NCI-H2029 treated with DMSO at 0.1 percent for 48 hours (cell line): ENCODE data around the gene GTF2F2.
A peak's percentile ranks its signal among the peaks of the same experiment; 100 is the strongest.

Experiments
- DNase-seq: peaks from one replicate; lab custom pipeline; 2025; lab: John Stamatoyannopoulos, UW

GTF2F2 gene

GRCh38 chr13:45122941-45123340, 2.6 kb downstream of the GTF2F2 start:
- DNase-seq = no peak

DNA sequence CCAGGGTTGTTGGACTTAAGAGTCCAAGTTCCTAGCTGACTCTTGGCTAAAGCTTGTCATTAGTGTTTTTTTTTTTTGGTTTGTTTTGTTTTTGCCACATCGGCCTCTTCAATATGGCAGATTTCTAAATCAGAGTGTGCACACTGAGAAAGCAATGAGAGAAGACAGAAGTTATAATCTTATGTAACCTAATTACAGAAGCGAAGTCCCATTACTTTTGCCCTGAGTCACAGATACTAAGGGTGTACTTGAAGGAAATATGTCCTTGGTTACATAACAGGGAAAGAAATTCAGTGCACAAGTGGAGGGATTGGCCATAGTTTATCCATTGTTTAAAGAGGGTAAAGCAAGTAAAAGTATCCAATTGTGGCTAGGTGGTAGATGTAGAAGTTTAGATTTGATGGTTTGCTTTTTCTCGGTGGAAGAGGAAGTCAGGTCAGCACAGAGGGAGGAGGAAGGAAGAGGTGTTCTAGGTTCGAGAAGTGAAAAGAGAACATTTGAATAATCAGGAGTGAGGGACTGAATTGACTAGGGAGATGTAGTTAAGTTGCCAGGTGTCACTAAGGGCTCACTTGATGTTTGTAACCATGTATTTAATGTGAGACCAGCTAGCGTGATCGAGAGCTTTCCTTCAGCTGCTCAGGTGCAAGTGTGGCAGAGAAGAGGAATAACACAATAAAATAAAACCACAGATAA, 12.2 kb downstream of the GTF2F2 start:
- DNase-seq = no peak

GRCh38 chr13:45133396-45134118, 13.2 kb downstream of the GTF2F2 start:
- no peak for DNase-seq

- DNase-seq = no peak
These were observed 16.6 kb downstream of the GTF2F2 start for GRCh38 chr13:45136741-45137504.

- no peak for DNase-seq
These were observed 17.2 kb downstream of the GTF2F2 start for GRCh38 chr13:45137526-45137925.

DNA sequence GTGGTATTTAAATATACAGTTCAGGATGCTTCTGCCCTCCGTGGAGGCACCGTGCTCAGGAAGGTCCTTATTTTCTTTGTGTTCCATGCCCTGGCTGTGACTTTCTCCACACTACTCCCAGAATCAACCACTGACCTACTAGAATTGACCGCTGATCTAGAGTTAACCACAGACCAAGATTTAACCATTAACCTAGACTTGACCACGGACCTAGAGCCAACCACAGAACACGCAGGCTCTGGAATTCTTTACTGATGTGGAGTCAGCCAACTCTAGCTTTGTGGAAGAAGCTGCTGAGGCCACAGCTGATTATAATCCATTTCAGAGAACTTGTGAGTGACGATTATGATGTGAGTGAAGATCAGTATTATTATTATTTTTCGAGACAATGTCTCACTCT, 18.0 kb downstream of the GTF2F2 start:
- DNase-seq = no peak

DNA sequence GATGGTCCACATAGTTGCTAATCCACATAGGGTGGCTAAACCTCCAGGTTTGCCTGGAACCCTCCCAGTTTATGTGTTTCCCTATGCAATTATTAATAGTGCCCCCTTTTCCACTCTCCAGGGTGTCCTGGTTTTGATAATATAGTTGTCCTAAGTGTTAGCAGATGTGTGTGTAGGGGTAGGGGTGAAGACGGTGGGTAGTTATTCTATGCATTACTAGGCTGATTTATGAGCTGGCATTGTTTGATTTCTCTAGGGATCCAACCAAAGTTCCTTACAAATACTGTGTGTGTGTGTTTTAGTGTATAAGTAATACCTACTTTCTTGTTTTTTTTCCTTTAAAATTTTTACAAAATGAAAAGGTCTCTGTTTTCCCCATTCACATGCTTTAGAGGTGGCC, 21.1 kb downstream of the GTF2F2 start:
- DNase-seq = no peak

- DNase-seq = no peak
These were observed 22.4 kb downstream of the GTF2F2 start for GRCh38 chr13:45142440-45143345.

DNA sequence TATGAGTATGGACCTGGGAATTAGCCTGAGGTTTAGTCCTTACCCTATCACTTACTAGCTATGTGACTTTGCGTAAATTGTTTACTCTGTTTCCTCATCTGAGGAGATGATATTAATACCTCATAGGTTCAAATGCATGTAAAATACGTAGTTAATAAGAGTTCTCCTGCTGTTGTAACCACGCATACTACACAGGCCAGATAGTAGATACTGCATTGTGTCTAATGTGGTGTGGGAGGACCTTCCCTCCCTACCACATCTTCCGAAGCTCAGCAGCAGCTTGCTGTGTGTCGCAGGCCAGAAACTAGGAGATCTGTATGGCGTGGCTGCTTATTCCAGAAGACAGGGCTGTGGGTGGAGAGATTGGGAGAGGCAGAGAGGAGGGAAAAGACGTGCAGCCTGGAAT, 23.0 kb downstream of the GTF2F2 start:
- DNase-seq = no peak

DNA sequence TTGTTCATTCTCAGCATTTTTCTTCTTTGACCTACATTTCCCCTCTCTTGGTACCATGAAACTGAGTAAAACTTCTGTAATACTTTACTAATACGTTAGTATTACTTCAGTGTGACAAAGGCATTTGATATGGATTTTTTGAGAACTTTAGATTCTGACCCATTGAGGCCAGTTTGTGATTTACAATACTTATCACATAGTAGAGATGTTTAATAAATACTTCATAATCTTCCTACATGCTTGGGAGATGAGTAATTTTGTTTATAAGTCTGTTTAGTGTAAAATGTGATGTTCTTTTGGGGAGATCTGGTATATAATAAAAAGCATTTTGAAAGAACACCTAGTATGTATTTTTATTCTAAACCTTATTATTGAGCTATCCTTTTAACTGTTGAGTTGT, 29.7 kb downstream of the GTF2F2 start:
- no peak for DNase-seq

DNA sequence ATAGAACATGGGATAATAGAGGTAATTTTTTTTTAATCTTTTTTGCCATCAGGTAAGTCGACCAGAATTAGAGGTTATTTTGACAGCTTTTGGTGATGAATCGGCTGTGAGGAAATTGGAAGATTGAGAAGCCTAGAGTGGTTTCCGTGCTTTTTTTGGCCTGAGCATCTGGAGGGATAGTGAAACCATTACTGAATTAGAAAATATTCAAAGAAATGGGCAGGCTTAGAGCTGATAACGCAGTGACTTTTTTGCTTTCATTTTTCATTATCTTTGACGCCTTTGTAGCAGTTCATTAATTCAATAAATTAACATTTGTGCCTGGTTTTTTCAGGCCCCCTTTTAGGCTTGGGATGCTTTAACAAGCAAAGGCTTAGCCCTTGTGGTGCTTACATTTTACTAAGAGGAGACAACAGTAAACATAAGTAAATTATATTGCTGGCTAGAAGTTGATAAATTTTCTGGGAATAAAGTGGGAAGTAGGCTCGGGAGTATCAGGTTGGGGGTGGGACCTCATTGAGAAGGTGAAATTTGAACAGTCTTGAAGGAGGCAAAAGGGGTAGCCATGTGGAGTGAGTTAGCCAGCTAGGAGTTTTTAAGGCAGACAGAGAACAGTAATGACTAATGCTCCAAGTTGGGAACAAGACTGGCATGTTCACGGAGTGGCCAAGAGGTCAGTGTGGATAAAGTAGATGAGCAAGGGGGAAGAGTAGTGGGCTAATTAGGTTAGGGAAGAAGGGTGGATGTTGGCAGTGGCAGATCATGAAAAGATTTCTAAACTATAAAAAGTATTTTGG, 36.5 kb downstream of the GTF2F2 start:
- DNase-seq = no peak

- DNase-seq = no peak
These were observed 41.9 kb downstream of the GTF2F2 start for GRCh38 chr13:45162194-45162593.

- no peak for DNase-seq
These were observed 42.5 kb downstream of the GTF2F2 start for GRCh38 chr13:45162821-45163220.

GRCh38 chr13:45166858-45167257, 46.5 kb downstream of the GTF2F2 start:
- DNase-seq = no peak

DNA sequence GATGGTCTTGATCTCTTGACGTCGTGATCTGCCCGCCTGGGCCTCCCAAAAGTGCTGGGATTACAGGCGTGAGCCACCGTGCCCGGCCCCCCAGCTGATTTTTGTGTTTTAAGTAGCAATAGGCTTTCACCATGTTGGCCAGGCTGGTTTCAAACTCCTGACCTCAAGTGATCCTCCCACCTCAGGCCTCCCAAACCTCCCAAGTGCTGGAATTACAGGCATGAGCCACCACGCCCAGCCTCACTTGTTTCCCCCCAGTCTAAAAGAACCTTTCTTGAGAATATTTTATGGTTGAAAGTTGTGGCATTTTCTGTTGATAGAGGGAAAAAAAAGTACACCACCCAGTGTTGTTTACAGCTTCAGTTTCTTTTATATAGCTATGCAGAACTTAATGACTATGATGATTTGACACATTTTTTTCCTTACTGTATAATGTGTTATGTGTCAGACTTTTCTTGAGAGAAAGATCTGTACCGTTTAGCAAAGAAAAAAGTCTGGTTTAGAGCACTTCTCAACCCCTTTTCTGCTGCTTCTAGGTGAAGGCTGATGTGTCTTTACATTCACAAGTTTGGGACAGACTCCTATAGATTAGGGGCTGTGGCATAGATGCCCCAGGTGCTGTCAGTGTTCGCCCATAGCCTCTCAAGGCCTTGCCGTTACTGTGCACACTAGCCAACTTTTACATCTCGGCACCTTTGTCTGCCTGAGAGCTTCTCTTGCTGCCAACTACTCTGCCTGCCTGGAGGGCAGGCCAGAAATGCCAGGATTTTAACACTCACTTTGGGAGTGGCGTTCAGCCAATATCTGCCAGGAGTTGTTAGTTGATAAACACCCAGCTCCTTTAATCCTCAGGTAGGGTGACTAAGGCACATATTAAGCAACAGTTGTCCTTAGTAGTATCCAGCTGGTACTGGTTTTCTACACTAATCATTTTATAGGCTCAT, 47.6 kb downstream of the GTF2F2 start:
- peak; percentile 29 for DNase-seq

DNA sequence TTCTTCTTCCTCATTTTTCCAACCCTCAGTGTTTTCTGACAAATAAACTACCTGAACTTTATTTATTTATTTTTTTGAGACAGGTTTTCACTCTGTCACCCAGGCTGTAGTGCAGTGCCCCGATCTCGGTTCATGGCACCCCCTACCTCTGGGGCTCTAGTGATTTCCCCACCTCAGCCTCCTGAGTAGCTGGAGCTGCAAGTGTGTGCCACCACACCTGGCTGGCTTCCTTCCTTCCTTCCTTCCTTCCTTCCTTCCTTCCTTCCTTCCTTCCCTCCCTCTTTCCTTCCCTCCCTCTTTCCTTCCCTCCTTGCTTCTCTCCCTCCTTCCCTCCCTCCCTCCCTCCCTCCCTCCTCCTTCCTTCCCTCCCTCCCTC, 48.2 kb downstream of the GTF2F2 start:
- no peak for DNase-seq

DNA sequence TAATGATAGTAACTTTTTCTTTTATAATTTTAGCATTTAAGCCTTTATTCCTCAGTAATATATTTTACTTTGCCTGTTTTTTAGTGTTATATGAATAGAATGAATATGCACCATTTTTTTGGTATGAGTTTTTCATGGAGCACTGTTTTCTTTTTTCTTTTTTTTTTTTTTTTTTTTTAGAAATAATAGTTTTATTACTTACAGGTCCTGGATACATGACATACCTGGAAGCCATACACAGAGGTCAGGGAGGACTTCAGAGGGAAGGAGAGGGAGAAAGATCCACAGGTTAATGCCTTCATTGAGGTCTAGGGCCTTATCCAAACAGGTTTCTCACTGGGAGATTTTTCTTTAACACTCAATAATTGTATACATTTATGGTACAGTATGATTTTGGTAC, 54.2 kb downstream of the GTF2F2 start:
- no peak for DNase-seq

DNA sequence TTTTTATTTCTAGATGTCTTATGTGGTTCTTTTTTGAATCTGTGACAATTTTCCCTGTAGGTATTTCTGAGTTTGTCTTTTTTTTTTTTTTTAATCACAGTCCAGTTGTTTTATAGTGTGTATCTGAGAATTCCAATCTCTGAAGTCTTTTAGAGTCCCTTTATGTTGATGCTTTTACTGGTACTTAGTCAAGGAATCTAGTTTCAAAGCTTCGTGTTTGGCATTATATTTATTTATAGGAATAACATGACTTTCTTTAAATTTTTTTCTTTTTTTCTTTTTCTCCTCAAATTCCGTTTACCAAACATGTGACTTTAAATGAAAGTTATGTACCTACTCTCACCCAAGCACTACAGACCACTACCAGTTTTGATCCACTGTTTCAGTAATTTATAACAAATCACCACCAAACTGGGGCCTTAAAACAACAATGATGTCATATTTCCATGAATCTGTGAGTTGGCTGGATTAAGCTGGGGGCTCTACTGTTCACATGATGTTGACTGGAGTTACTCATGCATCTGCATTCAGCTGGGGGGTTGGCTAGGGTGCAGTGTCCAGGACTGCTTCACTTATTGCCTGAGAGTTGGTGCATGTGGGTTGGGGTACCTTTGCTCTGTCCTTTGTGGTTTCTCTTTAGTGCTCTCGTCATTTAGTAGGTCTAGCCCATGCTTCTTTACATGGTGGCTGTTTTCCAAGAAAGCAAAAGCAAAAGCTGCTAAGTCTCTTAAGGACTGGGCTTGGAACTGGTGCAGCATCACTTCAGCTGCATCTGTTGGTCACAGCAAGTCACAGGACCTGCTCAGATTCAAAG, 58.2 kb downstream of the GTF2F2 start:
- DNase-seq = no peak

GRCh38 chr13:45179428-45179827, 59.1 kb downstream of the GTF2F2 start:
- no peak for DNase-seq
